Nephron (organoid): ENCODE measurements around the gene BTBD1.
"Not testable (repeated sequence)": the region's sequence is repeated elsewhere in the genome, so short reads cannot be mapped to it uniquely, and the experiment has no call there.

ENCODE experiments used
- H3K27ac Mint-ChIP-seq, 3 experiments: 2 replicates each; pipeline ENCODE4 v1.8.0; 2020; ENCODE audit warnings: mixed read lengths in 3 of 3, mild to moderate bottlenecking in 2 of 3, moderate library complexity in 1 of 3
- H3K27me3 Mint-ChIP-seq: 2 replicates; pipeline ENCODE4 v1.8.0; 2021; ENCODE audit warnings: low read depth, mild to moderate bottlenecking, moderate library complexity, mixed read lengths
- H3K36me3 Mint-ChIP-seq: 2 replicates; pipeline ENCODE4 v1.8.0; 2020; ENCODE audit warnings: low read depth, mixed read lengths
- H3K4me1 Mint-ChIP-seq: 2 replicates; pipeline ENCODE4 v1.8.0; 2020; ENCODE audit warnings: mixed read lengths
- H3K4me3 Mint-ChIP-seq, 3 experiments: 2 replicates each; pipeline ENCODE4 v1.8.0; 2020; ENCODE audit warnings: mild to moderate bottlenecking in 3 of 3, mixed read lengths in 3 of 3, moderate library complexity in 2 of 3
- H3K9me3 Mint-ChIP-seq: 2 replicates; pipeline ENCODE4 v1.8.0; 2020; ENCODE audit warnings: mixed read lengths
- CTCF ChIP-seq, 3 experiments: fragments of 200-600 bp; sonication (generic); IDR thresholded peaks; one replicate each; pipeline ENCODE4 v1.5.0; 2021; ENCODE audit warnings: antibody characterized with exemption in 3 of 3; ENCODE audit not compliant: unreplicated experiment in 3 of 3

BTBD1 gene

GRCh38 chr15:83102346-83102745 is 35.3 kb upstream of the BTBD1 start:
- H3K4me3 Mint-ChIP-seq, result no peak overlapping the region
- H3K9me3 Mint-ChIP-seq, result peaks cover 6% of the 10 kb centered on the region
- no peak for TF ChIP-seq CTCF (IDR thresholded peaks at IDR 0.05; ENCODE audit: unreplicated experiment in 3 of 3)
- no peak overlapping the region for H3K27ac Mint-ChIP-seq
- H3K4me1 Mint-ChIP-seq, result peaks cover 24% of the 10 kb centered on the region
- H3K27me3 Mint-ChIP-seq, result peaks cover 30% of the 10 kb centered on the region
- no peaks in the 10 kb centered on the region for H3K36me3 Mint-ChIP-seq

GRCh38 chr15:83100097-83100646 is 33.1 kb upstream of the BTBD1 start:
- H3K9me3 Mint-ChIP-seq, result peaks cover 6% of the 10 kb centered on the region

GRCh38 chr15:83099290-83099689 is 32.2 kb upstream of the BTBD1 start:
- H3K36me3 Mint-ChIP-seq, result no peaks in the 10 kb centered on the region

More at GRCh38 chr15:83100097-83100646, 33.1 kb upstream of the BTBD1 start:
- peaks cover 18% of the 10 kb centered on the region for H3K4me1 Mint-ChIP-seq
- no peak overlapping the region for H3K4me3 Mint-ChIP-seq
- H3K27ac Mint-ChIP-seq, result no peak overlapping the region
- no peaks in the 10 kb centered on the region for H3K36me3 Mint-ChIP-seq
- TF ChIP-seq CTCF (IDR thresholded peaks at IDR 0.05; ENCODE audit: unreplicated experiment in 3 of 3), result no peak
- peaks cover 23% of the 10 kb centered on the region for H3K27me3 Mint-ChIP-seq

GRCh38 chr15:83098079-83098478 is 31.0 kb upstream of the BTBD1 start:
- no peaks in the 10 kb centered on the region for H3K36me3 Mint-ChIP-seq
- peaks cover 18% of the 10 kb centered on the region for H3K4me1 Mint-ChIP-seq
- TF ChIP-seq CTCF (IDR thresholded peaks at IDR 0.05; ENCODE audit: unreplicated experiment in 3 of 3), result no peak
- H3K27ac Mint-ChIP-seq, result no peak overlapping the region
- H3K4me3 Mint-ChIP-seq, result no peak overlapping the region
- H3K9me3 Mint-ChIP-seq, result no peaks in the 10 kb centered on the region
- H3K27me3 Mint-ChIP-seq, result peaks cover 26% of the 10 kb centered on the region

More at GRCh38 chr15:83099290-83099689, 32.2 kb upstream of the BTBD1 start:
- Mint-ChIP-seq H3K27ac (no peak overlapping the region), H3K9me3 (peaks cover 5% of the 10 kb centered on the region), H3K4me1 (peaks cover 18% of the 10 kb centered on the region), H3K4me3 (no peak overlapping the region), H3K27me3 (peaks cover 26% of the 10 kb centered on the region)
- no peak for TF ChIP-seq CTCF (IDR thresholded peaks at IDR 0.05; ENCODE audit: unreplicated experiment in 3 of 3)

GRCh38 chr15:83094583-83094982 is 27.5 kb upstream of the BTBD1 start:
- no peaks in the 10 kb centered on the region for H3K9me3 Mint-ChIP-seq
- peaks cover under 1% of the 10 kb centered on the region for H3K4me1 Mint-ChIP-seq
- H3K27me3 Mint-ChIP-seq, result peaks cover 13% of the 10 kb centered on the region
- no peak overlapping the region for H3K4me3 Mint-ChIP-seq
- no peak overlapping the region for H3K27ac Mint-ChIP-seq
- no peak for TF ChIP-seq CTCF (IDR thresholded peaks at IDR 0.05; ENCODE audit: unreplicated experiment in 3 of 3)
- no peaks in the 10 kb centered on the region for H3K36me3 Mint-ChIP-seq

- Mint-ChIP-seq H3K36me3 (no peaks in the 10 kb centered on the region), H3K27me3 (peaks cover 10% of the 10 kb centered on the region), H3K9me3 (no peaks in the 10 kb centered on the region), H3K4me3 (no peak overlapping the region), H3K4me1 (peaks cover 11% of the 10 kb centered on the region), H3K27ac (no peak overlapping the region)
- TF ChIP-seq CTCF (IDR thresholded peaks at IDR 0.05; ENCODE audit: unreplicated experiment in 3 of 3), result no peak
Measured at GRCh38 chr15:83092309-83092976, 25.4 kb upstream of the BTBD1 start.

GRCh38 chr15:83091965-83092308 is 24.9 kb upstream of the BTBD1 start:
- not testable (repeated sequence) for H3K36me3 Mint-ChIP-seq, H3K27ac Mint-ChIP-seq, H3K9me3 Mint-ChIP-seq

More at GRCh38 chr15:83091965-83092308, 24.9 kb upstream of the BTBD1 start:
- peaks cover 16% of the 10 kb centered on the region for H3K4me1 Mint-ChIP-seq
- H3K4me3 Mint-ChIP-seq, H3K27me3 Mint-ChIP-seq: not testable (repeated sequence)
